ENCODE measurements around the gene SYCE3.

GRCh38 chr22:50548921-50549790, 13.6 kb downstream of the SYCE3 start:
- TF ChIP-seq CTCF (conservative IDR thresholded peaks at IDR 0.05; ENCODE audit: low read depth in 2 of 2) (no peak), POLR2AphosphoS5 (IDR thresholded peaks at IDR 0.05; ENCODE audit: low read depth) (no peak), EZH2phosphoT487 (IDR thresholded peaks at IDR 0.05; ENCODE audit: unreplicated experiment) (no peak), CREB1 (CRISPR knock-in tag; IDR thresholded peaks at IDR 0.05; ENCODE audit: low read depth) (no peak)

Data from GM23338 (cell line).